Endodermal cell (in vitro differentiated cells): ENCODE measurements around the gene PCDHGA11. TPM values are rescaled to one million over a fixed set of nuclear protein-coding genes. Genes with fewer than 3 reads are reported as not detected.

Experiments
- DNase-seq: peaks from one replicate; pipeline ENCODE4 v3.0.0-alpha.2; 2017
- H3K27ac ChIP-seq: 2 replicates; pipeline ENCODE4 v1.5.1; 2013; ENCODE audit warnings: mild to moderate bottlenecking, low read depth, low read length, moderate library complexity
- H3K27me3 ChIP-seq: 2 replicates; pipeline ENCODE4 v1.6.1; 2013; ENCODE audit warnings: mild to moderate bottlenecking, low read length, moderate library complexity; ENCODE audit not compliant: insufficient read depth, control insufficient read depth, poor library complexity, severe bottlenecking
- H3K36me3 ChIP-seq: 2 replicates; pipeline ENCODE4 v1.7.0; 2013; ENCODE audit warnings: mild to moderate bottlenecking, low read length, moderate library complexity; ENCODE audit not compliant: control insufficient read depth, insufficient read depth
- H3K4me1 ChIP-seq: one replicate; pipeline ENCODE4 v1.7.0; 2013; ENCODE audit warnings: low read length; ENCODE audit not compliant: control insufficient read depth, insufficient read depth
- H3K4me3 ChIP-seq: 2 replicates; pipeline ENCODE4 v1.5.1; 2013; ENCODE audit warnings: mild to moderate bottlenecking, low read length, moderate library complexity
- H3K9ac ChIP-seq: 2 replicates; pipeline ENCODE4 v1.6.1; 2013; ENCODE audit warnings: mild to moderate bottlenecking, low read length, moderate library complexity; ENCODE audit not compliant: poor library complexity, severe bottlenecking; ENCODE audit errors: extremely low read depth
- H3K9me3 ChIP-seq: 2 replicates; pipeline ENCODE4 v1.6.1; 2013; ENCODE audit warnings: mild to moderate bottlenecking, low read length, moderate library complexity; ENCODE audit not compliant: control insufficient read depth
- H3K27ac Mint-ChIP-seq: 2 replicates; pipeline ENCODE4 v1.8.0; 2020; ENCODE audit warnings: mixed read lengths
- H3K27me3 Mint-ChIP-seq: 2 replicates; pipeline ENCODE4 v1.8.0; 2021; ENCODE audit warnings: mild to moderate bottlenecking, mixed read lengths; ENCODE audit not compliant: insufficient read depth
- H3K36me3 Mint-ChIP-seq: 2 replicates; pipeline ENCODE4 v1.8.0; 2020; ENCODE audit warnings: low read depth, mixed read lengths
- H3K4me1 Mint-ChIP-seq: 2 replicates; pipeline ENCODE4 v1.8.0; 2020; ENCODE audit warnings: mixed read lengths
- H3K4me3 Mint-ChIP-seq: 2 replicates; pipeline ENCODE4 v1.8.0; 2020; ENCODE audit warnings: mild to moderate bottlenecking, moderate library complexity, mixed read lengths
- H3K9me3 Mint-ChIP-seq: 2 replicates; pipeline ENCODE4 v1.8.0; 2020; ENCODE audit warnings: mild to moderate bottlenecking, mixed read lengths
- CTCF ChIP-seq: fragments of 200-600 bp; sonication (generic); conservative IDR thresholded peaks from 2 replicates; pipeline ENCODE4 v1.5.0; 2021; ENCODE audit warnings: antibody characterized with exemption, mild to moderate bottlenecking
- WGBS, 2 experiments: methylation state at CpG; one replicate each; pipeline versions ENCODE4 v1.1.5 to v1.1.7; 2013; ENCODE audit warnings: missing lambda C conversion rate in 2 of 2, mixed read lengths in 1 of 2; ENCODE audit not compliant: insufficient coverage in 1 of 2, insufficient read length in 1 of 2; 5-methylcytosine and 5-hydroxymethylcytosine counted together
- total RNA-seq, 2 donors: library from RNA; stranded (reverse); fragmentation: NEBNext Ultra II Directional in 1 of 2; extraction: Animal tissue kit (Norgen Biotek cat#: 25700) in 1 of 2; gene quantifications; 2 replicates in 1 of 2; 3 replicates in 1 of 2; pipeline ENCODE4 v1.2.1, GENCODE V29; 2021

Gene PCDHGA11
- total RNA-seq, 2 donors from 2014 or later: 8.5 to 10.6 TPM

- TF ChIP-seq CTCF: no peak
- 91 to 95% methylated on average over 33 to 37 of the region's 37 CpGs for WGBS, 2 experiments
- H3K9me3 ChIP-seq: peaks cover 38% of the 10 kb centered on the region
- peaks cover 42% of the 10 kb centered on the region for H3K9me3 Mint-ChIP-seq
- no peaks in the 10 kb centered on the region for H3K27me3 Mint-ChIP-seq
- no peak within 1 kb of the TSS for H3K27ac ChIP-seq
- no peak within 1 kb of the TSS for H3K27ac Mint-ChIP-seq
- H3K4me1 ChIP-seq: no peaks in the 10 kb centered on the region
- H3K36me3 Mint-ChIP-seq: peaks cover 23% of the 10 kb centered on the region
- no peaks in the 10 kb centered on the region for H3K27me3 ChIP-seq
- no peaks in the 10 kb centered on the region for H3K36me3 ChIP-seq
- H3K4me1 Mint-ChIP-seq: no peaks in the 10 kb centered on the region
- DNase-seq: no peak
- H3K4me3 ChIP-seq: no peak within 1 kb of the TSS
- H3K4me3 Mint-ChIP-seq: no peak within 1 kb of the TSS
- no peak within 1 kb of the TSS for H3K9ac ChIP-seq
These were observed 38.2 kb upstream of the PCDHGA11 start, which contains the start of gene PCDHGA7 for GRCh38 chr5:141382469-141383294. Gene PCDHGA7 (plus strand): TSS chr5:141382742. CDS start chr5:141382900, 158 bp downstream.

- H3K4me3 Mint-ChIP-seq: no peak overlapping the region
- no peak for DNase-seq
These were observed 37.5 kb upstream of the PCDHGA11 start for GRCh38 chr5:141383345-141383744.

More at GRCh38 chr5:141383345-141383744, 37.5 kb upstream of the PCDHGA11 start:
- WGBS, 2 experiments: 92 to 96% methylated on average over 17 to 21 of the region's 21 CpGs
- peaks cover 3% of the 10 kb centered on the region for H3K27me3 Mint-ChIP-seq
- peaks cover 36% of the 10 kb centered on the region for H3K9me3 ChIP-seq
- no peak for TF ChIP-seq CTCF
- no peak overlapping the region for H3K27ac Mint-ChIP-seq
- no peaks in the 10 kb centered on the region for H3K27me3 ChIP-seq
- H3K4me1 Mint-ChIP-seq: no peaks in the 10 kb centered on the region
- H3K4me3 ChIP-seq: no peak overlapping the region
- no peaks in the 10 kb centered on the region for H3K4me1 ChIP-seq
- H3K9me3 Mint-ChIP-seq: peaks cover 46% of the 10 kb centered on the region
- peaks cover 26% of the 10 kb centered on the region for H3K36me3 Mint-ChIP-seq
- no peaks in the 10 kb centered on the region for H3K36me3 ChIP-seq
- H3K27ac ChIP-seq: no peak overlapping the region
- no peak overlapping the region for H3K9ac ChIP-seq
